Measurements from ENCODE around the gene CTDSPL2.
"Not testable (repeated sequence)": the region's sequence is repeated elsewhere in the genome, so short reads cannot be mapped to it uniquely, and the experiment has no call there.

CTDSPL2 gene

DNA sequence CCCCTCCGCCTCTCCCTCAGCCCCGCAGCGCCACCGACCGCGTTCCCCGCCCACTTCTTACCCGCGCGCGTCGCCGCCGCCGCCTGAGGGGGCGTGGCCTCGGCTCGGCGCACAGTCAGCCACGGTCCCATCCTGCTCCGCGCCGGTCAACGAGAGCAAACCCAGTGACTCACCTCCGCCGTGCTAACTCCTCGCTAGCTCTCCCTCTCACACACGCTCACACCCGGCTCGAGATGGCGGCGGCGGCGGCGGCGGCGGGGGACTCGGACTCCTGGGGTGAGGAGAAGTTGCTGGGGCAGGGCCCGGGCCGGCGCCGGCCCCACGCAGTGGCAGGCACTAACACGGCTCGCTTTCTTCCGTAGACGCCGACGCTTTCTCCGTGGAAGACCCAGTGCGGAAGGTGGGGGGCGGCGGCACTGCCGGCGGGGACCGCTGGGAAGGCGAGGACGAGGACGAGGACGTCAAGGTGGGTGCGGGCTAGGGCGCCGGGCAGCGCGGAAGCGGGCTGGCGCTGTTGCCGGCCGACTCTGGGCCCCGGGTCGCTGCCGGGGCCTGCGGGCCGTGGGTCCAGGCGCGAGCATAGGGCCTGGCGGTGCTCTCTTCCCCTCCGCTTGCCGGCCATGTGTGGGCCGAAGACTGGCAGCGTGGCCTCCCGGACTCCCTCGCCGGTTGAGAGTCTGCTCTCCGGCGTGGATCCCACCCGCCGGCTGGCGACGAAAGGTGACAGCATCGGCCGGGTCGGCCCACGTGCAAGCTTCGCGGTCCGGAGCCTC lies 109.7 kb downstream of the CTDSPL2 start, which contains the start of gene EIF3J:
EIF3J (plus strand) TSS at position 186 of the 773 bp plus-strand sequence; CDS start at position 234, 48 bp downstream.
- in situ Hi-C loops (cut with MboI; ENCODE audit: low sequenced_read_pairs) = no loop called here

DNA sequence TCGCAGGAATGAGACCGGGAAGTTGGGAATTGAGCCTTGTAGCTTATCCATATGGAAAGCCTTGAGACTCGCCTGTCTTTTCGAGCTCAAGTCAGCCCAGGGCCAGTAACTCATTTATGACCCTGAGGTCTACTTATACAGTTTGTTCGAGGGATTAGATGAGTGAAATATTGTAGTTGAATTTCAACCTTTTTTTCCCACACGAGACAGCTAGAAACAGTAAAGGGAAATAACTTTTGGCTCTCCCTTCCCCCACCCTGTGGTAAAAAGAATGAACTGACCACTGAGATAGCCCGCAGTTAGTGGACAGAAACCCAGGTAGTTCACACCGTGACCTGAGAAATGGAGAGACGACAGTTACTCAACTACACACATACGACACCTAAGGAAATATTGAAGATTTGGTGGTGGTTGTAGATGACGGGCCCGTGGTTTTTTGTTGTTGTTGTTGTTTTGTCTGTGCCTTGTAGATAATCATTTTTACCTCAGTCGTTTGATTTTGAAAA lies 110.4 kb downstream of the CTDSPL2 start:
- in situ Hi-C loops (cut with MboI; ENCODE audit: low sequenced_read_pairs) = no loop called here

- in situ Hi-C loops (cut with MboI; ENCODE audit: low sequenced_read_pairs) = no loop called here
These were observed 114.0 kb downstream of the CTDSPL2 start for GRCh38 chr15:44541282-44541958.

DNA sequence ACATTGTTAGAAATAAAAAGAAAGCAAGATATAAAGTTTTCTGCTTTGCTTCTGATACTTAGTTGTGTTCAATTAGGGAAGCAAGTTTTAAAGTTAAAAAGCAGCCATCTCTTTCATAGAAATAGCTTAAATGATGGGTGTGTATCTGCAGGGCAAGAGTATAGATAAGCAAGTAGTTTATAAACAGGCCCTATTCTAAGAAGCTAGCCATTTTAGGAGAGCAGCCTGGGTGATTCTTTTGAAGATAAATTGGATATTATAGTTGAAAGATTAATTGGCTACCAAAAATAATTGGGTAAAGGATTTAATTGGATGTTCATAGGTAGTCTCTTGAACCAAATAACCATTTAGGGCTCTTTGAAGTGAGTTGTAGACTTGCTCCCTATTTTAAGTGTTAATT lies 115.2 kb downstream of the CTDSPL2 start:
- in situ Hi-C loops (cut with MboI; ENCODE audit: low sequenced_read_pairs) = no loop called here

GRCh38 chr15:44544745-44545144 lies 117.3 kb downstream of the CTDSPL2 start:
- in situ Hi-C loops (cut with MboI; ENCODE audit: low sequenced_read_pairs) = not testable (repeated sequence)

DNA sequence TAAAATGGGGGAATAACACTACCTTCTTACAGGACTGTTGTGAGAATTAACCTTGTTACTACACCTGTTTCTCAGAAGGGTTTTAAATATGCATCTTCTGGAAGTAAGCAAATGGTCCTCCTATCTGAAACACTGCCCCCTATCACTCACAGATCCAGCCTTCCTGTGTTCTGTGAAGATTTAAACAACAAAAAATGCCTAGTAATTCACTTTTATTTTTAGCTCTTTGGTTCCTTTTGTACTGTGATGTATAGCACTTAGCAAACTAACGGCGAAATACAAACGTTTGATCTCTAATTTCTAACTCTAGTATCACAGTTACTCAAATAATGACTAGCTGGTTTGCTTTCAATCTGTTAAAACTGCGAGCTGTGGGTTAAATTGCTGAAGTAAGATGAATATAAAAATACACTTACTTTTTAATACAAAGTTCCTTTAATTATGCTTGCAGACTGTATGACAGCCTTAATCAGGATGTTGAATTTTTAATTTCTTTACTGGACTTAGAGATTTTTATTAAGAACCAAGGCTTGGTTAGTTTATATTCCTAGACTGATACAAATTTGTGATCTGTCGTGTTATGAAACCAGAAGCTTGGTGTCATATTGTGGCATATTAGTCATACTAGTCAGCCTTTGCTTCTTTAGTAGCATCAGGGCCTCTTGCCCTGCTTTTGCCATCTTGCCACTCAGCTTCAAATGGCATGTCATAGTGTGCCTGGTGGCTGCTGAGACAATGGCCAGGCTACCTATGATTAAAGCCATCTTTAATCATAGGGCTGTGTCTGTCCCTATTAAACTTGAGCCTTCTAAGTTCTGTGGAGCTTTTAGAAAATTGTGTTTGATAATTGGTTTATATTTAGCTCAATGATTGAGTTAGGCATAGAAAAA lies 118.7 kb downstream of the CTDSPL2 start:
- in situ Hi-C loops (cut with MboI; ENCODE audit: low sequenced_read_pairs) = no loop called here

- in situ Hi-C loops (cut with MboI; ENCODE audit: low sequenced_read_pairs) = not testable (repeated sequence)
These were observed 121.7 kb downstream of the CTDSPL2 start for GRCh38 chr15:44549152-44549551.

- in situ Hi-C loops (cut with MboI; ENCODE audit: low sequenced_read_pairs) = no loop called here
These were observed 122.8 kb downstream of the CTDSPL2 start for GRCh38 chr15:44550256-44550655.

- in situ Hi-C loops (cut with MboI; ENCODE audit: low sequenced_read_pairs) = no loop called here
These were observed 123.3 kb downstream of the CTDSPL2 start for GRCh38 chr15:44550734-44551133.

DNA sequence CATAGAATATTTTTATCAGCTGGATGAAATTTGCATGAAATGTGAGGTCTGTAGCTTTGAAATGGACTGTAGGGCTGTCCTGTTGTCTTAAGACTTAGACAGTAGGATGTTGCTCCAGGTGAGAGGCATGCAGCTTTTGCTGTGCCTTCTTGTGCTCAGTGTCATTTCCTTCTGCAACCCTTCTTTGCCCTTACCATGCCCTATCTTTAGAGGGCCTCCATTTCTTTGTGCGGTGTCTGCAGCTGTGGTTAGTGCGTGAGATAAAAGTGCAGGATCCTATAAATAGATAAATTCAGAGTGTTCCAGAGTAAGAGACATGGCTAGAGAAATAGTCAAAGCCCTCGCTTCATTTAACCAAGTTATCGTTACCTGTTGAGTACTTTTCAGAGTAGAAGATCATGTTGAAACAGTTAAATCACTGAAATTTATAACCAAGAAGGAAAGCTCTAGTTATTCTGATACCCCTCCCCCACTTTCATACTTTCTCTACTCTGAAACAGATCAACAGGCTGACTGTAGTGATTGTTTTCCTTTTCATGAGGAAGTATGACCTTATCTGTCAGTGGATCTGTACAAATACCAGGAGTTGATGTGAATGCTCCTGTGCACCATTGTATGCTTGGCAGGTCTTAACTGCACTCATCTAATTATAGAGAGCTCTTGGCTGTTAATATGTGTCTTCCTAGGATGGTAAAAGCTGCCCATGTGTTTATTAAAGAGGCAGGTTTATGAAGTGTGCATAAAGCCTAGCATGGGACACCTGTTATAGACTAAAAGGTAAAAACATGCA lies 127.7 kb downstream of the CTDSPL2 start:
- in situ Hi-C loops (cut with MboI; ENCODE audit: low sequenced_read_pairs) = no loop called here

DNA sequence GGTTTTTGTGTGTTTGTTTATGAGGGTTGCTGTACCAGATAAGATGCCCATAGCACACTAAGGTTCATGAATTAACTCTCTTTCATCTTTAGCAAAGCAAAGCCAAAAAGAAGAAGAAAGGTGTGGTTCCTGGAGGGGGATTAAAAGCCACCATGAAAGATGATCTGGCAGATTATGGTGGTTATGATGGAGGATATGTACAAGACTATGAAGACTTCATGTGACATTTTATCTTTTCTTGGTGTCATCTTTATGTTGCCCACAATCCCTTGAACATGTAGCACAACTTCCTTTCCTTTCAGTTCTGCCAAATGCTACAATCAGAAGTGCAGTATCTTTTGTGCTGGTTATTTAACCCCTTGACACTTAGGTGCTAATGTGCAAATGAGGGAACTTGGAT lies 133.5 kb downstream of the CTDSPL2 start:
- in situ Hi-C loops (cut with MboI; ENCODE audit: low sequenced_read_pairs) = not testable (repeated sequence)

DNA sequence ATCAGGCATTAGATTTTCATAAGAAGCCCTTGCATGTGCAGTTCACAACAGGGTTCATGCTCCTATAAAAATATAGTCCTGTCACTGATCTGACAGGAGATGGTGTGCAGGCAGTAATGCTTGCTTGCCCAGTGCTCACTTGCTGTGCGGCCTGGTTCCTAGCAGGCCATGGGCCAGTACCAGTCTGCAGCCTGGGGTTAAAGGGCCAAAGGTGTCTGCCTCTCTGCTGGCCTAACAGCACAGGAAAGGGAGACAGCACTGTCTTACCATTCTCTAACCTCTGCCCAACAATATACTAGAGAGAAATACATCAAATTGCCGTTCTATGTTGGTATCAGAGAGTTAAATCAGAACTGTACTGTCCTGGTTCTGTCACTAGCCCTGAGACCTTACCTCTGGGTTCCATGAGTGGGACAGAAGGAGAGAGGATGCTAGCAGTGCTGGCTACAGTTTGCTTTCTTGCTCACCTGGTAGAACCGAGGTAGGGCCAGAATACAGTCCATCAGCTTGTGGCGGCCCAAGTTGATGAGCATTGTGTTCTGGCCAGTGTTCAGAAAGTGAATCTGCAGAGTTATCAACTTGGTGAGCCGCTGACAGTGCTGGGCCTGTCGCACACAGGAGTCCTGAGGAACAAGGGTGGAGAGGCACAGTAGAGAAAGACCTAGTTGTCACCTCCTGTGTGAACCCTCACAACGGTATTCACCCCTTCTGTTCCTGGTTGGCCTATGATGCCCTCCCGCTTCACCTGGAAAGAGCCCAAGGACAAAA lies 138.1 kb downstream of the CTDSPL2 start:
- in situ Hi-C loops (cut with MboI; ENCODE audit: low sequenced_read_pairs) = no loop called here

DNA sequence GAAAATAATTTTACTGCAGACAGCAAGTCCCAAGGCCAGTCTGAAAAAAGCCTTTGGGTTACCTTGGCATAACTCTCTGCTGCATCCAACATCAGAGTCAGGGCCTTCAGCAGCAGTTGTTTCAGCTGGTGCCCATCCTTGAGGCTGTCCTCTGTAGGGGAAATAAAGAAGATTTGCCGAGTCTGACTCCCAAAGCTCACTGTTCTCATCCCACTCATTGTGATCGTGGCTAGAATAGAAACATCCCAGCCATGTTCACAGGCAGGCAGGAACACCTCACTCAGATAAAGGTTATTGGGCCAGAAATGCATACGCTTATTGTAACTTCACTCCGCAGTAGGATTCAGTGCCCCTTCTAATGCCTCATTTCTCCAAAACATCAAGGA lies 138.7 kb downstream of the CTDSPL2 start:
- in situ Hi-C loops (cut with MboI; ENCODE audit: low sequenced_read_pairs) = no loop called here

GRCh38 chr15:44568338-44568737 lies 140.9 kb downstream of the CTDSPL2 start:
- in situ Hi-C loops (cut with MboI; ENCODE audit: low sequenced_read_pairs) = no loop called here

DNA sequence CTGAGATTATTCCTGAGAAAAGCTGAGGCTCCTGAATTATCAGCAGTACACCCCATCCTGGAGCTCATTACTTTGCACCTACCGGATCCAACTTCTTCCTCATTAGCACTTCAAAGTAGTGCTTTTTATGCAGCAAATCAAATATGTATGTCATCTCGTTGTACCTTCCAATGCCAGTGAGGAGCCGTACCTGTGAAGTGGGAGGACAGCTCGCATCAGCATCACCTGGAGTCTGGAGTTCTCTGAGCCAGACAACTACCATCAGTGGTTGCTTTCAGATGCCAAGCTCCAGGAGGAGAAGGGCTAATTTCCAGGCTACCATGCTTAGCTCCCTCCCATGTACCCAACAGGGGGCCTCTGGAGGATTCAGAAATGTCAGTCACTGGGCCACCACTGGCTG lies 141.9 kb downstream of the CTDSPL2 start:
- in situ Hi-C loops (cut with MboI; ENCODE audit: low sequenced_read_pairs) = no loop called here

DNA sequence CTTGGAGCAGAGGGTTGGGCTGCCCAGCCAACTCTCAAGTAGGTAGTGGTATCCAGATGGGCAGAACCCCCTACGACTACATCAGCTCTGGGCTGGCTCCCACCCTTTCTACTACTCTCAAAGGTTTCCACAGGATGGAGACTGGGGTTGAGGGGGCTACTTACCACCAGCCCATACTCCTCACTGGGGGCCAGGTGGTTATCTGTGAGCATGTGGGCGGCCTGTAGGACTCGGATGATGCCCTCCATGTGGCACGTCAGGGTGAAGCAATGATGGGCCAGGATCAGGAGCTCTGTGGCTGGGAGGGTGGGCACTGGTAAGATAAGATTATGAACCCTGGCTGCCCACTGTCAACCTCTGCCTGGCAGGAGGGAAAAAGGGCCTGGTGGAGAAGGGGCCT lies 142.9 kb downstream of the CTDSPL2 start:
- in situ Hi-C loops (cut with MboI; ENCODE audit: low sequenced_read_pairs) = no loop called here

GRCh38 chr15:44573386-44573785 lies 146.0 kb downstream of the CTDSPL2 start:
- in situ Hi-C loops (cut with MboI; ENCODE audit: low sequenced_read_pairs) = no loop called here

DNA sequence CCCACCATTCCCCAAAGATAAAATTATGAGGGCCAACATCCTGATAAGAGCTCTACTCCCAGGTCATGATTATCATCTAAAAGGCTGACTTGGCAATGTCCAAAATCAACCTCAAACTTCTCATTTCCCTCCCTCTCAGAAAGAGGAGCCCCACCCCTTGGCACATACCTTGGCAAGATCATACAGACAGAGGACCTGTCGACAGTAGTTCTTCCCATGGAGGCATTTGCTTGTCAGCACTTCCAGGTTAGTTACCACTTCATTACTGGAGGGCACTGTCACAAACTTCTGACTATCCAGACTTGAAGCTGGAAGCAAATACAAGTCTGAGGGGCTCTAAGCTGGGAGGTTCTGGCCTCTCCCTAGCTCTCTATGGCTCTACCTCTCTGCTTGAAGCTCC lies 147.3 kb downstream of the CTDSPL2 start:
- in situ Hi-C loops (cut with MboI; ENCODE audit: low sequenced_read_pairs) = no loop called here
